ENCODE data around the gene CASR.

The CASR gene

GRCh38 chr3:122263974-122264588 is 80.6 kb downstream of the CASR start:
- H3K27me3 Mint-ChIP-seq (ENCODE audit: low read depth, poor library complexity) = peaks cover 29% of the 10 kb centered on the region
- H3K4me1 Mint-ChIP-seq = no peaks in the 10 kb centered on the region
- H3K9me3 Mint-ChIP-seq = no peaks in the 10 kb centered on the region
- H3K27ac Mint-ChIP-seq = no peak overlapping the region
- TF ChIP-seq CTCF (IDR thresholded peaks at IDR 0.05) = no peak
- DNase-seq = no peak
- no peak overlapping the region for H3K4me3 Mint-ChIP-seq
- no peaks in the 10 kb centered on the region for H3K36me3 Mint-ChIP-seq (ENCODE audit: low read depth)

GRCh38 chr3:122265957-122266356 is 82.5 kb downstream of the CASR start:
- no peaks in the 10 kb centered on the region for H3K36me3 Mint-ChIP-seq (ENCODE audit: low read depth)

GRCh38 chr3:122268257-122269024 is 85.0 kb downstream of the CASR start:
- no peak for TF ChIP-seq CTCF (IDR thresholded peaks at IDR 0.05)
- Mint-ChIP-seq H3K4me3 (no peak overlapping the region), H3K9me3 (peaks cover 10% of the 10 kb centered on the region), H3K4me1 (no peaks in the 10 kb centered on the region), H3K27ac (no peak overlapping the region), H3K36me3 (ENCODE audit: low read depth) (no peaks in the 10 kb centered on the region), H3K27me3 (ENCODE audit: low read depth, poor library complexity) (peaks cover 18% of the 10 kb centered on the region)
- DNase-seq = no peak

More at GRCh38 chr3:122265957-122266356, 82.5 kb downstream of the CASR start:
- no peaks in the 10 kb centered on the region for H3K4me1 Mint-ChIP-seq
- H3K4me3 Mint-ChIP-seq = no peak overlapping the region
- H3K27ac Mint-ChIP-seq = no peak overlapping the region
- peaks cover 4% of the 10 kb centered on the region for H3K9me3 Mint-ChIP-seq
- DNase-seq = no peak
- TF ChIP-seq CTCF (IDR thresholded peaks at IDR 0.05) = no peak
- peaks cover 21% of the 10 kb centered on the region for H3K27me3 Mint-ChIP-seq (ENCODE audit: low read depth, poor library complexity)

GRCh38 chr3:122269045-122269444 is 85.6 kb downstream of the CASR start:
- Mint-ChIP-seq H3K27ac (no peak overlapping the region), H3K9me3 (peaks cover 10% of the 10 kb centered on the region), H3K27me3 (ENCODE audit: low read depth, poor library complexity) (peaks cover 22% of the 10 kb centered on the region), H3K36me3 (ENCODE audit: low read depth) (no peaks in the 10 kb centered on the region), H3K4me1 (no peaks in the 10 kb centered on the region), H3K4me3 (no peak overlapping the region)
- no peak for TF ChIP-seq CTCF (IDR thresholded peaks at IDR 0.05)
- no peak for DNase-seq

GRCh38 chr3:122271246-122271898 is 87.9 kb downstream of the CASR start:
- H3K36me3 Mint-ChIP-seq (ENCODE audit: low read depth) = no peaks in the 10 kb centered on the region
- no peak overlapping the region for H3K4me3 Mint-ChIP-seq
- peaks cover 10% of the 10 kb centered on the region for H3K9me3 Mint-ChIP-seq
- peaks cover 8% of the 10 kb centered on the region for H3K27me3 Mint-ChIP-seq (ENCODE audit: low read depth, poor library complexity)
- no peak for TF ChIP-seq CTCF (IDR thresholded peaks at IDR 0.05)
- DNase-seq = no peak
- H3K27ac Mint-ChIP-seq = no peak overlapping the region
- H3K4me1 Mint-ChIP-seq = no peaks in the 10 kb centered on the region

Data from nephron progenitor cell (in vitro differentiated cells).